Upper lobe of left lung (tissue), 4 donors: ENCODE results near the gene CARD9.

Source experiments
- CTCF ChIP-seq, 6 experiments: fragments of 450-650 bp in 4 of 6; fragments of 200-600 bp in 2 of 6; sonication (generic) in 2 of 6; IDR thresholded peaks; one replicate each; pipeline ENCODE4 v1.5.1; 2016 to 2019; ENCODE audit warnings: antibody characterized with exemption in 6 of 6
- EP300 ChIP-seq, 4 donors: sonication (generic); formaldehyde crosslinking; IDR thresholded peaks; one replicate each; pipeline ENCODE4 v1.5.1; 2017; ENCODE audit warnings: antibody characterized with exemption in 4 of 4, control low read depth in 2 of 4
- POLR2A ChIP-seq, 4 donors: fragments of 450-650 bp; IDR thresholded peaks; one replicate each; pipeline ENCODE4 v1.5.1; 2016 to 2017; ENCODE audit warnings: antibody characterized with exemption in 4 of 4, mild to moderate bottlenecking in 2 of 4
- POLR2AphosphoS5 ChIP-seq, 2 donors: sonication (generic); formaldehyde crosslinking; IDR thresholded peaks; one replicate each; pipeline ENCODE4 v1.5.1; 2017; ENCODE audit warnings: antibody characterized with exemption in 2 of 2

- TF ChIP-seq CTCF (IDR thresholded peaks at IDR 0.05) (no peak), EP300 (IDR thresholded peaks at IDR 0.05) (no peak), POLR2A (IDR thresholded peaks at IDR 0.05) (no peak), POLR2AphosphoS5 (IDR thresholded peaks at IDR 0.05) (no peak)
These were observed 14.6 kb downstream of the CARD9 start for GRCh38 chr9:136358888-136359287.
